AG09319 (cell line): ENCODE results near the gene COPB2.
"Not testable (repeated sequence)": the region's sequence is repeated elsewhere in the genome, so short reads cannot be mapped to it uniquely, and the experiment has no call there.

Experiments
- DNase-seq: peaks from one replicate; pipeline ENCODE4 v3.0.0-alpha.2; 2010; ENCODE audit warnings: low read depth; ENCODE audit errors: extremely low read depth
- TF ChIP-seq, protein P1 (sequence below): IDR thresholded peaks from 2 replicates; pipeline ENCODE4 v1.5.1; 2011; ENCODE audit warnings: low read depth, mild to moderate bottlenecking, inconsistent platforms, low read length, moderate library complexity

COPB2 gene

GRCh38 chr3:139339219-139339906 lies 50.1 kb downstream of the COPB2 start:
- TF ChIP-seq, protein P1, sequence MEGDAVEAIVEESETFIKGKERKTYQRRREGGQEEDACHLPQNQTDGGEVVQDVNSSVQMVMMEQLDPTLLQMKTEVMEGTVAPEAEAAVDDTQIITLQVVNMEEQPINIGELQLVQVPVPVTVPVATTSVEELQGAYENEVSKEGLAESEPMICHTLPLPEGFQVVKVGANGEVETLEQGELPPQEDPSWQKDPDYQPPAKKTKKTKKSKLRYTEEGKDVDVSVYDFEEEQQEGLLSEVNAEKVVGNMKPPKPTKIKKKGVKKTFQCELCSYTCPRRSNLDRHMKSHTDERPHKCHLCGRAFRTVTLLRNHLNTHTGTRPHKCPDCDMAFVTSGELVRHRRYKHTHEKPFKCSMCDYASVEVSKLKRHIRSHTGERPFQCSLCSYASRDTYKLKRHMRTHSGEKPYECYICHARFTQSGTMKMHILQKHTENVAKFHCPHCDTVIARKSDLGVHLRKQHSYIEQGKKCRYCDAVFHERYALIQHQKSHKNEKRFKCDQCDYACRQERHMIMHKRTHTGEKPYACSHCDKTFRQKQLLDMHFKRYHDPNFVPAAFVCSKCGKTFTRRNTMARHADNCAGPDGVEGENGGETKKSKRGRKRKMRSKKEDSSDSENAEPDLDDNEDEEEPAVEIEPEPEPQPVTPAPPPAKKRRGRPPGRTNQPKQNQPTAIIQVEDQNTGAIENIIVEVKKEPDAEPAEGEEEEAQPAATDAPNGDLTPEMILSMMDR = no peak
- no peak for DNase-seq

- TF ChIP-seq, protein P1 = no peak
- DNase-seq = no peak
Measured at GRCh38 chr3:139338405-139338804, 51.0 kb downstream of the COPB2 start.

GRCh38 chr3:139334675-139335074 lies 54.8 kb downstream of the COPB2 start:
- not testable (repeated sequence) for DNase-seq

DNA sequence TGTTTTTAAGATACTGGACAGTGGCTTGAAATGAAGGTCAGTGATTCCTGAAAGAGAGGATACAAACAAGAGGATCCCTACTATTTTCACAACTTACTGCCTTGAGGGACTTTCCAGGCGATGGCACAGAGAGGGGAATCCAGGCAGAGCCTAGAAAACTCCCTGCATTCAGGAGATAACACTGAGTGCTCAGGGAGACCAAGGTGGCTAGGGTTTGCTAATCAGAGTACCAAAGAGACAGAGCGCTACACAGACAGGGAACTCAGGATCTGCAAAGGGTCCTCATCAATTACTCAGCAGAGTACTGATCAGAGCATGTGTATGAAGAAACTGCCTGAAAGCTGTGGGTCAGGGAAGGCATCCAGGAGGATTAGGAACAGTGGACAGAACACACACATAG lies 57.4 kb downstream of the COPB2 start:
- no peak for DNase-seq
- TF ChIP-seq, protein P1 = no peak

- peak; percentile 56 for DNase-seq
- TF ChIP-seq, protein P1 = no peak; the same call in none of the 2 replicates
Measured at GRCh38 chr3:139329364-139329850, 60.0 kb downstream of the COPB2 start.

GRCh38 chr3:139328356-139328755 lies 61.1 kb downstream of the COPB2 start:
- TF ChIP-seq, protein P1 = no peak

GRCh38 chr3:139327861-139328260 lies 61.6 kb downstream of the COPB2 start:
- TF ChIP-seq, protein P1 = no peak
- DNase-seq = no peak

More at GRCh38 chr3:139328356-139328755, 61.1 kb downstream of the COPB2 start:
- DNase-seq = no peak

DNA sequence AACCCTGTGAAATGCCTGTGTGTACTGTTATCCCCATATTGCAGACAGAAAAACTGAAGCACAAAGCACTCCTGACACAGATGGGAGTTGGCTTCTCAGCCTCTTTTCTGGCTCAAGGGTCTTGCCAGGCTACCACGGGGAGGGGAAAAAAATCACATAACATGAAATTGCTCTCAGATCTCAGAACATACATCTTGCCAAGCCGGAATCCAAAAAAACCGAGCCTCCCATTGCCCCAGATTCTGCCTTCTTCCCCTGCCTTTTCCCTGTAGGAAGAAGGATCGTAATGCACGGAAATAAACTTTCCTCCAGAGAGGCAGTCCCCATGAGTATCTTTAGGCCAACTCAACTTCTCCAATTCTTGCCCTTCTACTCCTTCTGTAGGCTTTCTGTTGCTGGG lies 62.2 kb downstream of the COPB2 start:
- no peak for DNase-seq

More for the DNA sequence above, 62.2 kb downstream of the COPB2 start:
- TF ChIP-seq, protein P1 = no peak
